BE2C (cell line): ENCODE data around the gene SBK1.

Experiments
- DNase-seq: peaks from one replicate; pipeline ENCODE4 v3.0.0-alpha.2; 2020
- H3K27me3 ChIP-seq: fragments of 250-450 bp; sonication (Bioruptor Pico); 2 replicates; pipeline ENCODE4 v1.5.1; 2020; ENCODE audit warnings: mild to moderate bottlenecking
- H3K36me3 ChIP-seq: fragments of 250-450 bp; sonication (Bioruptor Pico); 2 replicates; pipeline ENCODE4 v1.5.1; 2020; ENCODE audit warnings: mild to moderate bottlenecking
- H3K4me1 ChIP-seq: fragments of 250-450 bp; sonication (Bioruptor Pico); 2 replicates; pipeline ENCODE4 v1.5.1; 2020
- H3K4me3 ChIP-seq: 2 replicates; pipeline ENCODE4 v1.5.1; 2011; ENCODE audit warnings: low read depth, low read length
- H3K9me3 ChIP-seq: fragments of 250-450 bp; sonication (Bioruptor Pico); 2 replicates; pipeline ENCODE4 v1.5.1; 2020
- CTCF ChIP-seq: IDR thresholded peaks from 2 replicates; pipeline ENCODE4 v1.5.1; 2012; ENCODE audit warnings: mild to moderate bottlenecking, low read depth, low read length

The SBK1 gene

DNA sequence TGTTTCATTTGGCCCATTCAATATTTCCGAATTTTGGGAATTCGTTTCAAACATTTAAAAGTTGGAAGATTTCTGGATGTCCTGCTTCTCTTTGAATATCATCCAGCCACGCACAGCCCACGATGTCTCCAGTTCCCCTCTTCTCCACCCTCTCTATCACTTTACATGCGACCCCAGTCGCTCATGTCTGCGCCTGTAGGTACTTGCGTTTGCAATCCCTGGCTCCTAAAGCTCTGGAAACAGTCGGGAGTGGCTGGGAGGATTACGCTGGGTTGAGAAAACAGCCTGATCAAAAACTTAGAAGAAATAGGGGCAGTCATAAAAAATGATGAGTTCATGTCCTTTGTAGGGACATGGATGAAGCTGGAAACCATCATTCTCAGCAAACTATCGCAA, 1.5 kb upstream of the SBK1 start:
- Histone ChIP-seq H3K27me3 (peaks cover 7% of the 10 kb centered on the region; the same call in 1 of the 2 replicates), H3K4me3 (peak overlapping the region; percentile 5; the same call in 1 of the 2 replicates), H3K36me3 (no peaks in the 10 kb centered on the region; the same call in 1 of the 2 replicates), H3K4me1 (peaks cover 4% of the 10 kb centered on the region), H3K9me3 (no peaks in the 10 kb centered on the region)
- TF ChIP-seq CTCF, result no peak
- DNase-seq, result no peak

DNA sequence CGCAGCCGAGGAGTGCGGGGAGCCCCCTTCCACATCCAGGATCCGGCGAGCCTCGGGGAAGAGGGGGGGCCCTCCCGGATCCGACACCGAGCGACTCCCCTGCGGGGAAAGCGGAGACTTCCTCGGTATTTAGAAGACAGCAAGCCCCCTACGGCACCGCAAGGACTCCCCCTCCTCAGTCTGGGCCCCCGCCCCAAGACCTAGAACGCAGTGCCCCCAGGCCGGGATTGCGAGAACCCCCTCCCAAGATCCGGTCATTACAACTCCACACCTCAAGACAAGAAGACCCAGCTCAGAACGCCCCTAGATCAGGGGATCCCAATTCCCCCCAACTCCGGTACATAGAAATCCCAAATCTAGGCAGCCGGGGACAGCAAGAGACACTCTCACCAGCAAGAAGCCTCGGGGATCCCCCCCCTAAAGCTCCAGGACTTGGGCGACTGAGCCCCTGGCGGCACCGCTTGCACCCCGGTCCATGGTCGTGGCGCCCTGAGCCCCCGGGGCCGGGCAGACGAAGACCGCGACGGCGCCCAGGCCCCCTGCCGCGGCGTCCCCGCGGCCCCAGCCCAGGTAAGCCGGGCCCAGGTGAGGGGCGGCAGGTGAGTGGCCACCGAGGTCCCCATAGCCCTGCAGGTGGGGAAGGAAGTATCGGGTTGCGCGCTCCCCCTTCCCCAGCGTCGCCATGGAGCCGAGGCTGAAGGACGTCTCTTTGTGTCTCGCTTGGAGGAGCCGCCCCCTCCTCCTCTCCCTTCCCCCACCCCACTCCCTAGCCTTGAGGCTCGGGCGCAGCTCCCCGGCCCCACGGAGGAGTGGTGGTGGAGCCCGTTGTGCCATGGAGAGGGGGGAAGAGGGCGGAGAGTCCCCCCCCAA, 641 bp downstream of the SBK1 start:
- no peak for TF ChIP-seq CTCF
- Histone ChIP-seq H3K27me3 (peaks cover 7% of the 10 kb centered on the region; the same call in 1 of the 2 replicates), H3K4me3 (peak overlapping the region; percentile 74), H3K36me3 (no peaks in the 10 kb centered on the region; the same call in 1 of the 2 replicates), H3K9me3 (no peaks in the 10 kb centered on the region), H3K4me1 (peaks cover 4% of the 10 kb centered on the region)
- DNase-seq, result no peak

DNA sequence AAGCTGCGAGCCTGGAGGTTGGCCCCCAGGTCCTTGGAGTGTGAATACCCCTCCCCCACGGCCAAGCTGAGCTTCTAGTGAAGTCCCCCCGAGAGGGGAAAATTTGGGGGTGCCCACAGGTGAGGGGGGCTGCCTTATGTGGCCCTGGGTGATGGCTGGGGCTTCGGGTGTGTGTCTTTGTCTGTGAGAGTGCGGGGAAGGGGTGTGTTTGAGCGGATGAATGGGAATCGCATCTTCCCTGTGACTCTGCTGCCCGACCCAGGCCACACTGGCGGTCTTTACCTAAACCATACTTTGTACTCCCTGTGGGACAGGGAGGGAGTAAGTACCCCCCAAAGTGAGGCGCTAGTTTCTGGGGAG, 1.3 kb downstream of the SBK1 start:
- H3K27me3 ChIP-seq, result peaks cover 7% of the 10 kb centered on the region; the same call in 1 of the 2 replicates
- TF ChIP-seq CTCF, result no peak
- H3K9me3 ChIP-seq, result no peaks in the 10 kb centered on the region
- peaks cover 4% of the 10 kb centered on the region for H3K4me1 ChIP-seq
- peak overlapping the region; percentile 74 for H3K4me3 ChIP-seq
- H3K36me3 ChIP-seq, result no peaks in the 10 kb centered on the region; the same call in 1 of the 2 replicates
- DNase-seq, result no peak

DNA sequence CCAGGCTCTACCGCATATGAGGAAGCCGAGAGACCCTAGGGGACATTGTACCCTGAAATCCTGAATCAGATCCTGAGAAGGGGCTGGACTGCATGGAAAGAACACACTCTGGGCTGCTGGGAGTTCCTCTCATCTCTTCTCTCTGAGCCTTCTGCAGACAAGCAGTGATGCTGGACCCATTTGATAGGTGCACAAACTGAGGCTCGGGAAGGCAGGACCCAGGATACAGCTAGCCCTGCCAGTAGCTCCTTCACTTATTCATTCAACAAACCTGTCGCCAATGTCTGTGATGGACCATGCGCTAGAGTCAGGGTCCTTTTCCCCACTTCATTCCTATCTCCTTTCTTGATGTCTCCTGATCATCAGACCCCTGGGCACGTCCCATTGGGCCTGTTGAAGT, 1.9 kb downstream of the SBK1 start:
- H3K4me1 ChIP-seq, result peaks cover 4% of the 10 kb centered on the region
- no peak overlapping the region for H3K4me3 ChIP-seq
- peaks cover 7% of the 10 kb centered on the region; the same call in 1 of the 2 replicates for H3K27me3 ChIP-seq
- TF ChIP-seq CTCF, result no peak
- H3K9me3 ChIP-seq, result no peaks in the 10 kb centered on the region
- no peak for DNase-seq
- H3K36me3 ChIP-seq, result no peaks in the 10 kb centered on the region; the same call in 1 of the 2 replicates

- Histone ChIP-seq H3K4me1 (peaks cover 4% of the 10 kb centered on the region), H3K36me3 (no peaks in the 10 kb centered on the region; the same call in 1 of the 2 replicates), H3K4me3 (no peak overlapping the region), H3K27me3 (peaks cover 7% of the 10 kb centered on the region; the same call in 1 of the 2 replicates), H3K9me3 (no peaks in the 10 kb centered on the region)
- no peak for TF ChIP-seq CTCF
- DNase-seq, result no peak
These were observed 3.0 kb downstream of the SBK1 start for GRCh38 chr16:28295276-28295675.

- Histone ChIP-seq H3K4me1 (no peaks in the 10 kb centered on the region), H3K36me3 (no peaks in the 10 kb centered on the region; the same call in 1 of the 2 replicates), H3K4me3 (no peak overlapping the region), H3K27me3 (peaks cover 7% of the 10 kb centered on the region; the same call in 1 of the 2 replicates), H3K9me3 (no peaks in the 10 kb centered on the region)
- DNase-seq, result no peak
- no peak for TF ChIP-seq CTCF
These were observed 5.0 kb downstream of the SBK1 start for GRCh38 chr16:28297308-28297707.
